MM.1S (cell line): ENCODE results near the gene RALY.

Experiments used
- DNase-seq: peaks from one replicate; pipeline ENCODE4 v3.0.0-alpha.2; 2015
- H2AFZ ChIP-seq: fragments of 300-600 bp; sonication (generic); 2 replicates; pipeline ENCODE4 v1.6.0; 2016; ENCODE audit warnings: antibody characterized with exemption, low read length
- H3F3A ChIP-seq: fragments of 300-600 bp; sonication (generic); 2 replicates; pipeline ENCODE4 v1.6.1; 2016; ENCODE audit warnings: mild to moderate bottlenecking, antibody characterized with exemption, low read length, moderate library complexity, mixed read lengths; ENCODE audit not compliant: insufficient read depth
- H3K27ac ChIP-seq: fragments of 300-600 bp; sonication (generic); 2 replicates; pipeline ENCODE4 v1.5.1; 2016; ENCODE audit warnings: mild to moderate bottlenecking, low read length
- H3K27me3 ChIP-seq: fragments of 300-600 bp; sonication (generic); replicated peaks from 2 replicates; pipeline ENCODE4 v1.6.0; 2016; ENCODE audit warnings: low read length; ENCODE audit not compliant: insufficient read depth
- H3K36me3 ChIP-seq: fragments of 300-600 bp; sonication (generic); replicated peaks from 2 replicates; pipeline ENCODE4 v1.6.1; 2016; ENCODE audit warnings: mild to moderate bottlenecking, low read length, mixed read lengths; ENCODE audit not compliant: insufficient read depth
- H3K4me1 ChIP-seq: fragments of 300-600 bp; sonication (generic); 2 replicates; pipeline ENCODE4 v1.6.1; 2016; ENCODE audit warnings: low read length, mixed read lengths
- H3K4me2 ChIP-seq: fragments of 300-600 bp; sonication (generic); 2 replicates; pipeline ENCODE4 v1.6.0; 2016; ENCODE audit warnings: low read depth, low read length
- H3K4me3 ChIP-seq: fragments of 300-600 bp; sonication (generic); 2 replicates; pipeline ENCODE4 v1.5.1; 2016; ENCODE audit warnings: low read length, mixed read lengths
- H3K79me2 ChIP-seq: fragments of 300-600 bp; sonication (generic); 2 replicates; pipeline ENCODE4 v1.6.1; 2016; ENCODE audit warnings: mixed run types, low read length, mixed read lengths
- H3K9ac ChIP-seq: fragments of 300-600 bp; sonication (generic); 2 replicates; pipeline ENCODE4 v1.6.1; 2016; ENCODE audit warnings: low read length, mixed read lengths
- H3K9me2 ChIP-seq: fragments of 300-600 bp; sonication (generic); replicated peaks from 2 replicates; pipeline ENCODE4 v1.6.1; 2016; ENCODE audit warnings: mild to moderate bottlenecking, low read length, mixed read lengths; ENCODE audit not compliant: insufficient read depth
- H3K9me3 ChIP-seq: fragments of 300-600 bp; sonication (generic); replicated peaks from 2 replicates; pipeline ENCODE4 v1.6.1; 2016; ENCODE audit warnings: mild to moderate bottlenecking, low read length, mixed read lengths; ENCODE audit not compliant: insufficient read depth
- H4K20me1 ChIP-seq: fragments of 300-600 bp; sonication (generic); 2 replicates; pipeline ENCODE4 v1.6.1; 2016; ENCODE audit warnings: mild to moderate bottlenecking, low read length, moderate library complexity, mixed read lengths; ENCODE audit not compliant: insufficient read depth
- EZH2 ChIP-seq: fragments of 300-600 bp; sonication (generic); optimal IDR thresholded peaks from 2 replicates; pipeline ENCODE3; 2017; ENCODE audit warnings: low read depth, mild to moderate bottlenecking, antibody characterized with exemption, low read length, mixed read lengths
- EZH2phosphoT487 ChIP-seq: fragments of 300-600 bp; sonication (generic); IDR thresholded peaks from 2 replicates; pipeline ENCODE4 v1.6.1; 2018; ENCODE audit warnings: antibody characterized with exemption, low read length
- TF ChIP-seq, protein P1 (sequence below): fragments of 300-600 bp; sonication (generic); IDR thresholded peaks from 2 replicates; pipeline ENCODE4 v1.5.1; 2016; ENCODE audit warnings: antibody characterized with exemption, low read length, mixed read lengths

The RALY gene

DNA sequence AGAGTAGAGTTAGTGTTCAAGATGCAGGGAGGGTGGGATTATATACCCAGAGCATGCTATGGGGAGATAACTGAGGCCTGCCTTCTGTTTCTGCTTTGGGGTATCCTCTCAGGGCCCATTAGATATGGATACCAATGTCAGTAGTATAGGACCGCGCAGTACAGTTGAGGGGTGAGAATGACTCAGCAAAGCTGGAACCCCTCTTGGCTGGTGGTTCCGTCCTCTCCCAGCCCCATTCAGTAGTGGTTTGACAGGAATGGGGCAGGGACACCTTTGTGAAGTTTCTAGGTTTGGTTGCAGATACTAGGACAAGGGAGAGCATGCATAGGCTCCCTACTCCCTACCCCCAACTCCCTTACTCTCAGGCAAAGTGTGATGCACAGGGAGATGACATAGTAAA lies 70.6 kb downstream of the RALY start:
- DNase-seq: no peak
- Histone ChIP-seq H3K36me3 (peaks cover 3% of the 10 kb centered on the region; the same call in 1 of the 2 replicates), H3K79me2 (peaks cover 100% of the 10 kb centered on the region), H3K27ac (no peak overlapping the region), H3K4me1 (peaks cover 13% of the 10 kb centered on the region), H3K4me3 (no peak overlapping the region), H3K9me2 (no peaks in the 10 kb centered on the region), H2AFZ (no peak overlapping the region), H3K27me3 (no peaks in the 10 kb centered on the region), H3F3A (peaks cover 15% of the 10 kb centered on the region; the same call in 1 of the 2 replicates), H4K20me1 (peaks cover 43% of the 10 kb centered on the region), H3K4me2 (no peak overlapping the region), H3K9me3 (no peaks in the 10 kb centered on the region), H3K9ac (no peak overlapping the region)
- TF ChIP-seq EZH2phosphoT487: no peak
- TF ChIP-seq EZH2: no peak
- TF ChIP-seq, protein P1, sequence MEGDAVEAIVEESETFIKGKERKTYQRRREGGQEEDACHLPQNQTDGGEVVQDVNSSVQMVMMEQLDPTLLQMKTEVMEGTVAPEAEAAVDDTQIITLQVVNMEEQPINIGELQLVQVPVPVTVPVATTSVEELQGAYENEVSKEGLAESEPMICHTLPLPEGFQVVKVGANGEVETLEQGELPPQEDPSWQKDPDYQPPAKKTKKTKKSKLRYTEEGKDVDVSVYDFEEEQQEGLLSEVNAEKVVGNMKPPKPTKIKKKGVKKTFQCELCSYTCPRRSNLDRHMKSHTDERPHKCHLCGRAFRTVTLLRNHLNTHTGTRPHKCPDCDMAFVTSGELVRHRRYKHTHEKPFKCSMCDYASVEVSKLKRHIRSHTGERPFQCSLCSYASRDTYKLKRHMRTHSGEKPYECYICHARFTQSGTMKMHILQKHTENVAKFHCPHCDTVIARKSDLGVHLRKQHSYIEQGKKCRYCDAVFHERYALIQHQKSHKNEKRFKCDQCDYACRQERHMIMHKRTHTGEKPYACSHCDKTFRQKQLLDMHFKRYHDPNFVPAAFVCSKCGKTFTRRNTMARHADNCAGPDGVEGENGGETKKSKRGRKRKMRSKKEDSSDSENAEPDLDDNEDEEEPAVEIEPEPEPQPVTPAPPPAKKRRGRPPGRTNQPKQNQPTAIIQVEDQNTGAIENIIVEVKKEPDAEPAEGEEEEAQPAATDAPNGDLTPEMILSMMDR: no peak

DNA sequence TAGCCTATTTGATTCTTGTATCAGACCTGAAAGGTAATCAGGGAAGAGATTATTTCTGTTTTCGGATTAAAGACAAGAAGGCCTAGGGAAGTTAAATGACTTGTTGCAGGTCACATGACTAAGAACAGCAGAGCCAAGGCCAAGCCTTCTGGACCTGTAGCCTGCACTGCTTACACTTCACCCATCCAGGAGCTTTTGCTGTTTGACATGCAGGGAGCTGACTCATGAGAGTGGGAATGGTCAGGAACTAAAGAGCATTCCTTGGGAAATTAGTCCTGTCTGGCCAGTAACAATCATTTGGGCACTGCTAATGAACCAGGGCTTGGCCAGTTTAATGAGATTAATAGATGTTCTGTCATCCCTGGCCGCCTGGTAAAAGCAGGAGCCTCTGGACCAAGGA lies 71.5 kb downstream of the RALY start:
- H3K9ac ChIP-seq: no peak overlapping the region
- H3K36me3 ChIP-seq: peaks cover 2% of the 10 kb centered on the region; the same call in 1 of the 2 replicates
- no peak overlapping the region for H3K27ac ChIP-seq
- peaks cover 19% of the 10 kb centered on the region for H3K4me1 ChIP-seq
- no peaks in the 10 kb centered on the region for H3K27me3 ChIP-seq
- peaks cover 100% of the 10 kb centered on the region for H3K79me2 ChIP-seq
- H3F3A ChIP-seq: peaks cover 18% of the 10 kb centered on the region; the same call in 1 of the 2 replicates
- no peak overlapping the region for H3K4me2 ChIP-seq
- H3K9me3 ChIP-seq: no peaks in the 10 kb centered on the region
- H4K20me1 ChIP-seq: peaks cover 35% of the 10 kb centered on the region
- DNase-seq: no peak
- H2AFZ ChIP-seq: no peak overlapping the region
- no peak overlapping the region for H3K4me3 ChIP-seq
- TF ChIP-seq EZH2phosphoT487: no peak
- H3K9me2 ChIP-seq: no peaks in the 10 kb centered on the region

DNA sequence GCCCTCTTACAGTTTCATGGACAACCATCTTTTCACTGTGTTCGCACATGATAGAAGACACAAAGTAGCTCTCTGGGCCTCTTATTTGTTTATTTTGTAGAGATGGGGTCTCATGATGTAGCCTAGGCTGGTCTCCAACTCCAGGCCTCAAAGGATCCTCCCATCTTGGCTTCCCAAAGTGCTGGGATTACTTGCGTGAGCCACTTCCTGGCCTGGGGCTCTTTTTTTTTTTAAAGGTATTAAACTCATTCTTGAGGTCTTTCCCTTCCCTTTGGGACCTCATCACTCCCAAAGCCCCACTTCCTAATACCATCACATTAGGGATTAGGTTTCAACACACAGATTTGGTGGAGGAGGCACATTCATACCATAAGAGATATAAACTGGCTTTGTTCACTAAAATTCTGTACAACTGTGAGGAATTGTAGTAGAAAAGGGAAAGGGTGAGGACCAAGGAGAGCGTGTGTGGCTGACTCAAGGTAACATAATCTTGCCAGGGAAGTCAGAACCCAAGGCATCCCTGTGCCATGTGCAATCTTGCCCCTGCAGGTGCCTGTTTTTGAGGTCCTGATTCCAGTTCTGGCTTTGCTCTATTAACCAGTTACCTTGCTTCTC lies 72.9 kb downstream of the RALY start:
- peaks cover 100% of the 10 kb centered on the region for H3K79me2 ChIP-seq

More for the DNA sequence above, 72.9 kb downstream of the RALY start:
- H3K9me3 ChIP-seq: no peaks in the 10 kb centered on the region
- no peak overlapping the region for H3K9ac ChIP-seq
- H3K4me3 ChIP-seq: no peak overlapping the region
- TF ChIP-seq, protein P1: no peak
- no peak for TF ChIP-seq EZH2
- TF ChIP-seq EZH2phosphoT487: no peak
- no peak overlapping the region for H2AFZ ChIP-seq
- no peak overlapping the region for H3K4me2 ChIP-seq
- peaks cover 18% of the 10 kb centered on the region; the same call in 1 of the 2 replicates for H3F3A ChIP-seq
- no peaks in the 10 kb centered on the region for H3K9me2 ChIP-seq
- no peaks in the 10 kb centered on the region for H3K27me3 ChIP-seq
- no peak overlapping the region for H3K27ac ChIP-seq
- H4K20me1 ChIP-seq: peaks cover 32% of the 10 kb centered on the region
- H3K36me3 ChIP-seq: no peaks in the 10 kb centered on the region
- no peak for DNase-seq
- H3K4me1 ChIP-seq: peaks cover 19% of the 10 kb centered on the region
